ENCODE measurements around the gene GALNT3. TPM values are rescaled to one million over a fixed set of nuclear protein-coding genes. Genes with fewer than 3 reads are reported as not detected.

GALNT3 gene
- total RNA-seq, 1 experiment from 2014 or later = 18.5 TPM

- H3K4me1 Mint-ChIP-seq = peaks cover 7 to 20% of the 10 kb centered on the region in 2 experiments; a peak in 3 of 4 replicates
- no peak overlapping the region for H3K18ac ChIP-seq (ENCODE audit: insufficient read length, low read depth, low read length)
- H3K23me2 ChIP-seq (ENCODE audit: insufficient read length, low read depth, low read length, poor library complexity, severe bottlenecking) = no peaks in the 10 kb centered on the region
- no peak overlapping the region for H4K91ac ChIP-seq (ENCODE audit: insufficient read length, low read depth, low read length)
- no peaks in the 10 kb centered on the region for H3K4me1 ChIP-seq (ENCODE audit: insufficient read depth, low read length)
- peaks cover 0 to 12% (median 3%) of the 10 kb centered on the region in 3 experiments; a peak in 4 of 7 replicates for H3K36me3 Mint-ChIP-seq (ENCODE audit: insufficient read depth in 1 of 3, low read depth in 3 of 3)
- H2AFZ ChIP-seq (ENCODE audit: low read length) = no peak overlapping the region
- no peak overlapping the region for H4K8ac ChIP-seq (replicated peaks; ENCODE audit: insufficient read length, low read depth, low read length)
- H3K4me2 ChIP-seq (ENCODE audit: insufficient read depth, insufficient read length, low read length) = no peak overlapping the region
- H2BK20ac ChIP-seq (ENCODE audit: low read depth, low read length, poor library complexity, severe bottlenecking) = no peak overlapping the region
- H3K79me1 ChIP-seq (ENCODE audit: insufficient read depth, low read depth, low read length, poor library complexity, severe bottlenecking) = no peaks in the 10 kb centered on the region
- H3K9ac ChIP-seq (ENCODE audit: extremely low read depth, insufficient read length, low read length) = no peak overlapping the region
- no peaks in the 10 kb centered on the region for H4K20me1 ChIP-seq (ENCODE audit: control insufficient read depth, insufficient read depth, insufficient read length)
- H3K9me3 Mint-ChIP-seq = peaks cover 2 to 3% of the 10 kb centered on the region in 2 experiments; a peak in 2 of 5 replicates
- H3K4ac ChIP-seq (ENCODE audit: low read depth, low read length) = no peak overlapping the region
- H3K4me3 Mint-ChIP-seq = no peak overlapping the region
- no peak overlapping the region for H3K27ac Mint-ChIP-seq
- H3K23ac ChIP-seq (ENCODE audit: insufficient read length, low read depth, low read length) = no peak overlapping the region
- H3K27me3 ChIP-seq (ENCODE audit: insufficient read depth, low read length) = no peaks in the 10 kb centered on the region
- H3K14ac ChIP-seq (ENCODE audit: insufficient read depth, low read length) = no peak overlapping the region
- no peak overlapping the region for H3K56ac ChIP-seq (ENCODE audit: insufficient read length, low read depth, low read length)
- WGBS (ENCODE audit: extremely low coverage, insufficient read length, low lambda C conversion rate) = no CpG with 5 or more reads among the region's 2 CpGs
- no peaks in the 10 kb centered on the region for H3K79me2 ChIP-seq (ENCODE audit: insufficient read depth, low read length)
- no peak overlapping the region for H4K5ac ChIP-seq (ENCODE audit: insufficient read length, low read depth, low read length)
- no peak overlapping the region for H2BK12ac ChIP-seq (ENCODE audit: insufficient read length, low read depth, low read length)
- H3K9me3 ChIP-seq (ENCODE audit: control insufficient read depth, low read depth, low read length) = no peaks in the 10 kb centered on the region
- no peak overlapping the region for H2BK120ac ChIP-seq (ENCODE audit: low read depth, low read length, poor library complexity, severe bottlenecking)
- H3K27ac ChIP-seq (ENCODE audit: insufficient read length, low read depth, low read length) = no peak overlapping the region
- no peak overlapping the region for H2BK5ac ChIP-seq (ENCODE audit: insufficient read length, low read length)
- no peak for DNase-seq
- H3K27me3 Mint-ChIP-seq (ENCODE audit: low read depth) = no peaks in the 10 kb centered on the region
- TF ChIP-seq, protein P1, sequence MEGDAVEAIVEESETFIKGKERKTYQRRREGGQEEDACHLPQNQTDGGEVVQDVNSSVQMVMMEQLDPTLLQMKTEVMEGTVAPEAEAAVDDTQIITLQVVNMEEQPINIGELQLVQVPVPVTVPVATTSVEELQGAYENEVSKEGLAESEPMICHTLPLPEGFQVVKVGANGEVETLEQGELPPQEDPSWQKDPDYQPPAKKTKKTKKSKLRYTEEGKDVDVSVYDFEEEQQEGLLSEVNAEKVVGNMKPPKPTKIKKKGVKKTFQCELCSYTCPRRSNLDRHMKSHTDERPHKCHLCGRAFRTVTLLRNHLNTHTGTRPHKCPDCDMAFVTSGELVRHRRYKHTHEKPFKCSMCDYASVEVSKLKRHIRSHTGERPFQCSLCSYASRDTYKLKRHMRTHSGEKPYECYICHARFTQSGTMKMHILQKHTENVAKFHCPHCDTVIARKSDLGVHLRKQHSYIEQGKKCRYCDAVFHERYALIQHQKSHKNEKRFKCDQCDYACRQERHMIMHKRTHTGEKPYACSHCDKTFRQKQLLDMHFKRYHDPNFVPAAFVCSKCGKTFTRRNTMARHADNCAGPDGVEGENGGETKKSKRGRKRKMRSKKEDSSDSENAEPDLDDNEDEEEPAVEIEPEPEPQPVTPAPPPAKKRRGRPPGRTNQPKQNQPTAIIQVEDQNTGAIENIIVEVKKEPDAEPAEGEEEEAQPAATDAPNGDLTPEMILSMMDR (conservative IDR thresholded peaks at IDR 0.05) = no peak
- H2BK15ac ChIP-seq (ENCODE audit: low read depth, low read length) = no peak overlapping the region
- H3T11ph ChIP-seq (ENCODE audit: low read length) = no peak overlapping the region
- H2AK5ac ChIP-seq (ENCODE audit: insufficient read length, low read length) = no peak overlapping the region
Observed at GRCh38 chr2:165835363-165835762, 41.3 kb upstream of the GALNT3 start.

All from H9 (cell line).